ENCODE data around the gene ABCB1.
"Not testable (repeated sequence)": the region's sequence is repeated elsewhere in the genome, so short reads cannot be mapped to it uniquely, and the experiment has no call there.

The ABCB1 gene

GRCh38 chr7:87511510-87511909, 89.2 kb downstream of the ABCB1 start:
- DNase-seq, result no peak

- DNase-seq, result peak; percentile 10
Measured at GRCh38 chr7:87510411-87510875, 90.2 kb downstream of the ABCB1 start.

- DNase-seq, result no peak
Measured at GRCh38 chr7:87507446-87507845, 93.2 kb downstream of the ABCB1 start.

GRCh38 chr7:87506246-87507180, 94.2 kb downstream of the ABCB1 start:
- no peak for DNase-seq

GRCh38 chr7:87505557-87506245, 95.0 kb downstream of the ABCB1 start:
- no peak for DNase-seq

- no peak for DNase-seq
Measured at GRCh38 chr7:87505122-87505521, 95.6 kb downstream of the ABCB1 start.

- no peak for DNase-seq
Measured at GRCh38 chr7:87499494-87499893, 101.2 kb downstream of the ABCB1 start.

- no peak for DNase-seq
Measured at GRCh38 chr7:87498893-87499292, 101.8 kb downstream of the ABCB1 start.

- no peak for DNase-seq
Measured at GRCh38 chr7:87497482-87497881, 103.2 kb downstream of the ABCB1 start.

- no peak for DNase-seq
Measured at GRCh38 chr7:87495366-87495765, 105.3 kb downstream of the ABCB1 start.

GRCh38 chr7:87494454-87494853, 106.2 kb downstream of the ABCB1 start:
- no peak for DNase-seq

- no peak for DNase-seq
Measured at GRCh38 chr7:87483131-87483530, 117.6 kb downstream of the ABCB1 start.

- DNase-seq, result no peak
Measured at GRCh38 chr7:87482115-87482514, 118.6 kb downstream of the ABCB1 start.

- DNase-seq, result no peak
Measured at GRCh38 chr7:87480386-87480785, 120.3 kb downstream of the ABCB1 start.

GRCh38 chr7:87479951-87480350, 120.7 kb downstream of the ABCB1 start:
- DNase-seq, result no peak

- DNase-seq, result no peak
Measured at GRCh38 chr7:87476179-87476557, 124.5 kb downstream of the ABCB1 start.

GRCh38 chr7:87475359-87476178, 125.1 kb downstream of the ABCB1 start, which contains the start of gene ABCB4:
Gene ABCB4 (minus strand): TSS chr7:87475680. CDS start chr7:87475465, 215 bp downstream.
- no peak for DNase-seq

- DNase-seq, result no peak
Measured at GRCh38 chr7:87474533-87475358, 125.9 kb downstream of the ABCB1 start.

- DNase-seq, result no peak
Measured at GRCh38 chr7:87473986-87474385, 126.7 kb downstream of the ABCB1 start.

GRCh38 chr7:87473192-87473591, 127.5 kb downstream of the ABCB1 start:
- no peak for DNase-seq

GRCh38 chr7:87471473-87471872, 129.2 kb downstream of the ABCB1 start:
- DNase-seq, result no peak

GRCh38 chr7:87469204-87469603, 131.5 kb downstream of the ABCB1 start:
- DNase-seq, result not testable (repeated sequence)

Data from DMS153 (cell line).